Sigmoid colon (tissue), 4 donors: ENCODE data around the gene C12orf57.

Experiments used
- CTCF ChIP-seq, 4 experiments: fragments of 450-650 bp in 3 of 4; fragments of 200-600 bp in 1 of 4; IDR thresholded peaks; one replicate each; pipeline ENCODE4 v1.5.1; 2016 to 2019; ENCODE audit warnings: antibody characterized with exemption in 4 of 4, mild to moderate bottlenecking in 3 of 4, moderate library complexity in 2 of 4
- EP300 ChIP-seq, 4 donors: sonication (generic); formaldehyde crosslinking; IDR thresholded peaks; one replicate each; pipeline ENCODE4 v1.6.1; 2017; ENCODE audit warnings: antibody characterized with exemption in 4 of 4
- POLR2A ChIP-seq, 2 donors: fragments of 450-650 bp; IDR thresholded peaks; one replicate each; pipeline ENCODE4 v1.6.1; 2016; ENCODE audit warnings: antibody characterized with exemption in 2 of 2, mild to moderate bottlenecking in 2 of 2, moderate library complexity in 2 of 2

- TF ChIP-seq CTCF (IDR thresholded peaks at IDR 0.05) (no peak), POLR2A (IDR thresholded peaks at IDR 0.05) (no peak), EP300 (IDR thresholded peaks at IDR 0.05) (no peak)
Observed at GRCh38 chr12:6958609-6959057, 14.8 kb downstream of the C12orf57 start.
